GM12872 (cell line): ENCODE results near the gene ENTPD7.

Experiments used
- CTCF ChIP-seq: IDR thresholded peaks from 3 replicates; pipeline ENCODE4 v1.5.1; 2011; ENCODE audit warnings: low read depth, mild to moderate bottlenecking, low read length, moderate library complexity; ENCODE audit not compliant: insufficient read depth

Gene ENTPD7

GRCh38 chr10:99652800-99653390 lies 6.4 kb upstream of the ENTPD7 start:
- no peak for TF ChIP-seq CTCF

- no peak for TF ChIP-seq CTCF
These were observed 4.7 kb upstream of the ENTPD7 start for GRCh38 chr10:99654390-99655175.

GRCh38 chr10:99656199-99657064 lies 2.9 kb upstream of the ENTPD7 start:
- no peak for TF ChIP-seq CTCF

- no peak for TF ChIP-seq CTCF
These were observed 683 bp upstream of the ENTPD7 start for GRCh38 chr10:99658622-99659030.

GRCh38 chr10:99659868-99660366 lies 608 bp downstream of the ENTPD7 start:
- no peak for TF ChIP-seq CTCF

GRCh38 chr10:99660662-99661376 lies 1.5 kb downstream of the ENTPD7 start:
- TF ChIP-seq CTCF, result no peak

GRCh38 chr10:99661377-99661763 lies 2.1 kb downstream of the ENTPD7 start:
- no peak for TF ChIP-seq CTCF
